ENCODE measurements around the gene MMP11.

The MMP11 gene

GRCh38 chr22:23774922-23775436 lies 2.3 kb downstream of the MMP11 start:
- Histone ChIP-seq H3K27ac (peak overlapping the region; percentile 29 to 35), H3K9me3 (no peaks in the 10 kb centered on the region), H3K4me1 (peaks cover 0 to 54% (median 43%) of the 10 kb centered on the region in 4 donors), H3K36me3 (no peaks in the 10 kb centered on the region), H3K4me3 (no peak overlapping the region), H3K27me3 (no peaks in the 10 kb centered on the region)
- TF ChIP-seq, protein P1, sequence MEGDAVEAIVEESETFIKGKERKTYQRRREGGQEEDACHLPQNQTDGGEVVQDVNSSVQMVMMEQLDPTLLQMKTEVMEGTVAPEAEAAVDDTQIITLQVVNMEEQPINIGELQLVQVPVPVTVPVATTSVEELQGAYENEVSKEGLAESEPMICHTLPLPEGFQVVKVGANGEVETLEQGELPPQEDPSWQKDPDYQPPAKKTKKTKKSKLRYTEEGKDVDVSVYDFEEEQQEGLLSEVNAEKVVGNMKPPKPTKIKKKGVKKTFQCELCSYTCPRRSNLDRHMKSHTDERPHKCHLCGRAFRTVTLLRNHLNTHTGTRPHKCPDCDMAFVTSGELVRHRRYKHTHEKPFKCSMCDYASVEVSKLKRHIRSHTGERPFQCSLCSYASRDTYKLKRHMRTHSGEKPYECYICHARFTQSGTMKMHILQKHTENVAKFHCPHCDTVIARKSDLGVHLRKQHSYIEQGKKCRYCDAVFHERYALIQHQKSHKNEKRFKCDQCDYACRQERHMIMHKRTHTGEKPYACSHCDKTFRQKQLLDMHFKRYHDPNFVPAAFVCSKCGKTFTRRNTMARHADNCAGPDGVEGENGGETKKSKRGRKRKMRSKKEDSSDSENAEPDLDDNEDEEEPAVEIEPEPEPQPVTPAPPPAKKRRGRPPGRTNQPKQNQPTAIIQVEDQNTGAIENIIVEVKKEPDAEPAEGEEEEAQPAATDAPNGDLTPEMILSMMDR (IDR thresholded peaks at IDR 0.05): no peak
- intact Hi-C loops (cut with DNase I; ENCODE audit: low total_unique reads): no loop called here
- no peak for DNase-seq

DNA sequence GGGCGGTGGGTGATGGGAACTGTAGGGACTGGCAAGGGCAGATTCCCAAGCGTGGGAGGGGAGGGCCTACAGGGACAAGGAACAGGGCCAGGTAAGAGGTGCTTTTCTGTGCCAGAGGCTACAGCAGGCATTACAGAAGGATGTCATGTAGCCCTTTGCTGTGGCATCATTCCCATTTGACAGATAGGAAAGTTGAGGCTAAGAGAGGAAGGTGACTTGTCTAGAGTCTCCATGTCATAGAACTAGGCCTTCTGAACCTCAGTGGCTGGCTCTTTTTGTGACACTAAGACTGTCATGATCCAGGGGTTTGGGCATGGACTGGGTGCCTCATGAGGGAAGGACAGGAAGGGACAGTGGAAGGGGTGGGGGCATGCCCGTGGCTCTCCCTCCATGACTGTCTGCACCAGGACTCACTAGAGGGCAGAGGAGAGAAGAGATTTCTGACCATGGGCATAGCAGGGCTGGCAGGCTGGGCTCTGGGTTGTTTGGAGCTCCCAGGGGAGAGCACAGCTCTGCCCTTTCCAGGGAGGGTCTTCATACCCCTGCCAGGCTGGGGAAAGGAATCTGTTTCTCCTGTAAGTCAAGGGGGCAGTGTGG lies 3.2 kb downstream of the MMP11 start:
- Histone ChIP-seq H3K4me3 (no peak overlapping the region), H3K27ac (peak overlapping the region in 1 of 2 donors; percentile 29), H3K27me3 (no peaks in the 10 kb centered on the region), H3K4me1 (peaks cover 0 to 54% (median 42%) of the 10 kb centered on the region in 4 donors), H3K9me3 (no peaks in the 10 kb centered on the region), H3K36me3 (no peaks in the 10 kb centered on the region)
- TF ChIP-seq, protein P1 (IDR thresholded peaks at IDR 0.05): no peak
- DNase-seq: no peak
- intact Hi-C loops (cut with DNase I; ENCODE audit: low total_unique reads): no loop called here

GRCh38 chr22:23777776-23778576 lies 5.3 kb downstream of the MMP11 start:
- H3K36me3 ChIP-seq: no peaks in the 10 kb centered on the region
- H3K4me3 ChIP-seq: no peak overlapping the region
- H3K9me3 ChIP-seq: no peaks in the 10 kb centered on the region
- DNase-seq: peak; percentile 52 to 90
- H3K27ac ChIP-seq: peak overlapping the region; percentile 46 to 67
- intact Hi-C loops (cut with DNase I; ENCODE audit: low total_unique reads): no loop called here
- H3K27me3 ChIP-seq: no peaks in the 10 kb centered on the region
- TF ChIP-seq, protein P1 (IDR thresholded peaks at IDR 0.05): no peak
- H3K4me1 ChIP-seq: peaks cover 0 to 45% (median 31%) of the 10 kb centered on the region in 4 donors

DNA sequence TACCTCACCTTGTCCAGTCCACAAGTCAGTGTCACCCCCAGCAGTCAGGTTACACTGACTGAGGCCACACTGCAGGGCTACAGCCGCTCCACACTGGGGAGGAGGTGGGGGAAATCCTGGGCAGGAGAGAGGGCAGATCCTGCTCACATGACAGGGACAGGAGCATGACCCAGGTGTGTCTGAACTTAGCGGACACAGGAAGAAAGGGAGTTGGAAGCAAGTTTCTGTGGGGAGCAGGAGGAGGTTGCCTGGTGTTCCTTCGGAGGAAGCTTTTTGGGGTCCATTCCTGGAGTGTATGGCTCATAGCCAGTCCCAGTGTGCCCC lies 5.9 kb downstream of the MMP11 start:
- intact Hi-C loops (cut with DNase I; ENCODE audit: low total_unique reads): no loop called here
- Histone ChIP-seq H3K9me3 (no peaks in the 10 kb centered on the region), H3K27ac (peak overlapping the region in 1 of 2 donors; percentile 67), H3K4me3 (no peak overlapping the region), H3K27me3 (no peaks in the 10 kb centered on the region), H3K4me1 (peaks cover 0 to 39% (median 25%) of the 10 kb centered on the region in 4 donors), H3K36me3 (no peaks in the 10 kb centered on the region)
- DNase-seq: no peak
- TF ChIP-seq, protein P1 (IDR thresholded peaks at IDR 0.05): no peak

DNA sequence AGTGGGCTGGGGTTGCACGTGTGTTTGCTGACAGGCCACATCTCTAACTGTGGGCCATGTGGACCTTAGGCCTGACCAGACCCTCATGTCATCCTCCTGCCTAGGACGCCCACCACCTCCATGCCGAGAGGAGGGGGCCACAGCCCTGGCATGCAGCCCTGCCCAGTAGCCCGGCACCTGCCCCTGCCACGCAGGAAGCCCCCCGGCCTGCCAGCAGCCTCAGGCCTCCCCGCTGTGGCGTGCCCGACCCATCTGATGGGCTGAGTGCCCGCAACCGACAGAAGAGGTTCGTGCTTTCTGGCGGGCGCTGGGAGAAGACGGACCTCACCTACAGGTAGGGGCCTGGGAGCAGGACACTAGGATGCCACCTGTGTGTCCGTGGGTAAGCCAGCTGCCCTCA lies 6.4 kb downstream of the MMP11 start:
- Histone ChIP-seq H3K4me1 (peaks cover 0 to 34% (median 20%) of the 10 kb centered on the region in 4 donors), H3K27ac (no peak overlapping the region), H3K4me3 (no peak overlapping the region), H3K27me3 (no peaks in the 10 kb centered on the region), H3K36me3 (no peaks in the 10 kb centered on the region), H3K9me3 (no peaks in the 10 kb centered on the region)
- intact Hi-C loops (cut with DNase I; ENCODE audit: low total_unique reads): no loop called here
- DNase-seq: no peak
- TF ChIP-seq, protein P1 (IDR thresholded peaks at IDR 0.05): no peak
